SK-N-SH treated with all-trans-retinoic acid at 6 μM for 48 hours (cell line): ENCODE data around the gene RGS13.

Experiments
- ATAC-seq: fragments of 200-7000 bp; cut with Tn5 transposase; 3 replicates; pipeline ENCODE4 v1.9.1; 2020; ENCODE audit warnings: mild to moderate bottlenecking, moderate library complexity
- ARNTL ChIP-seq: fragments of 450-650 bp; formaldehyde crosslinking; IDR thresholded peaks from 2 replicates; pipeline ENCODE4 v1.5.0; 2020; ENCODE audit warnings: low read depth, mild to moderate bottlenecking, moderate library complexity, borderline replicate concordance
- BACH2 ChIP-seq: fragments of 250-450 bp; sonication (Bioruptor Pico); IDR thresholded peaks from 2 replicates; pipeline ENCODE4 v1.9.0; 2021; ENCODE audit warnings: mild to moderate bottlenecking, borderline replicate concordance
- ESRRG ChIP-seq: fragments of 250-450 bp; sonication (Bioruptor Pico); IDR thresholded peaks from 2 replicates; pipeline ENCODE4 v1.6.1; 2021; ENCODE audit warnings: mild to moderate bottlenecking
- GLIS3 ChIP-seq: fragments of 250-450 bp; sonication (Bioruptor Pico); IDR thresholded peaks from 2 replicates; pipeline ENCODE4 v1.5.0; 2020; ENCODE audit warnings: mild to moderate bottlenecking, moderate library complexity
- ISL1 ChIP-seq: fragments of 250-450 bp; sonication (Bioruptor Pico); IDR thresholded peaks from 2 replicates; pipeline ENCODE4 v2.1.2; 2022; ENCODE audit warnings: mild to moderate bottlenecking, moderate library complexity
- PPARA ChIP-seq: fragments of 250-450 bp; sonication (Bioruptor Pico); IDR thresholded peaks from 2 replicates; pipeline ENCODE4 v1.5.0; 2020; ENCODE audit warnings: mild to moderate bottlenecking, borderline replicate concordance
- RARB ChIP-seq: fragments of 250-450 bp; sonication (Bioruptor Pico); IDR thresholded peaks from 2 replicates; pipeline ENCODE4 v1.8.0; 2021; ENCODE audit warnings: mild to moderate bottlenecking, moderate library complexity
- SNAI2 ChIP-seq: fragments of 250-450 bp; sonication (Bioruptor Pico); IDR thresholded peaks from 2 replicates; pipeline ENCODE4 v1.5.0; 2020; ENCODE audit warnings: mild to moderate bottlenecking, moderate library complexity
- TCF4 ChIP-seq: fragments of 250-450 bp; sonication (Bioruptor Pico); IDR thresholded peaks from 2 replicates; pipeline ENCODE4 v1.8.0; 2021; ENCODE audit warnings: mild to moderate bottlenecking, moderate library complexity, borderline replicate concordance
- TOX ChIP-seq: fragments of 250-450 bp; sonication (Bioruptor Pico); IDR thresholded peaks from 2 replicates; pipeline ENCODE4 v1.8.0; 2021; ENCODE audit warnings: mild to moderate bottlenecking, moderate library complexity, borderline replicate concordance
- ZC3H10 ChIP-seq: fragments of 250-450 bp; sonication (Bioruptor Pico); IDR thresholded peaks from 2 replicates; pipeline ENCODE4 v1.5.1; 2021; ENCODE audit warnings: mild to moderate bottlenecking, moderate library complexity
- ZFP3 ChIP-seq: fragments of 250-450 bp; sonication (Bioruptor Pico); IDR thresholded peaks from 2 replicates; pipeline ENCODE4 v1.5.0; 2020; ENCODE audit warnings: mild to moderate bottlenecking, moderate library complexity
- ZFP30 ChIP-seq: fragments of 450-650 bp; formaldehyde crosslinking; IDR thresholded peaks from 2 replicates; pipeline ENCODE4 v1.5.0; 2022; ENCODE audit warnings: mild to moderate bottlenecking, moderate library complexity
- ZNF565 ChIP-seq: fragments of 450-650 bp; formaldehyde crosslinking; conservative IDR thresholded peaks from 2 replicates; pipeline ENCODE4 v1.5.0; 2020; ENCODE audit warnings: low read depth, mild to moderate bottlenecking, moderate library complexity
- ZNF70 ChIP-seq: fragments of 450-650 bp; formaldehyde crosslinking; IDR thresholded peaks from 2 replicates; pipeline ENCODE4 v1.5.0; 2020; ENCODE audit warnings: mild to moderate bottlenecking, moderate library complexity
- ZNF8 ChIP-seq: fragments of 450-650 bp; formaldehyde crosslinking; IDR thresholded peaks from 2 replicates; pipeline ENCODE4 v1.5.0; 2020; ENCODE audit warnings: mild to moderate bottlenecking, moderate library complexity
- TF ChIP-seq, protein P1 (sequence below): fragments of 250-450 bp; sonication (Bioruptor Pico); IDR thresholded peaks from 2 replicates; pipeline ENCODE4 v1.5.1; 2021; ENCODE audit warnings: mild to moderate bottlenecking, moderate library complexity
- TF ChIP-seq, protein P2 (sequence below): fragments of 250-450 bp; sonication (Bioruptor Pico); IDR thresholded peaks from 2 replicates; pipeline ENCODE4 v1.5.0; 2020; ENCODE audit warnings: mild to moderate bottlenecking, moderate library complexity
- TF ChIP-seq, protein P3 (sequence below): fragments of 250-450 bp; sonication (Bioruptor Pico); IDR thresholded peaks from 2 replicates; pipeline ENCODE4 v1.8.0; 2020; ENCODE audit warnings: mild to moderate bottlenecking, moderate library complexity, borderline replicate concordance

RGS13 gene

DNA sequence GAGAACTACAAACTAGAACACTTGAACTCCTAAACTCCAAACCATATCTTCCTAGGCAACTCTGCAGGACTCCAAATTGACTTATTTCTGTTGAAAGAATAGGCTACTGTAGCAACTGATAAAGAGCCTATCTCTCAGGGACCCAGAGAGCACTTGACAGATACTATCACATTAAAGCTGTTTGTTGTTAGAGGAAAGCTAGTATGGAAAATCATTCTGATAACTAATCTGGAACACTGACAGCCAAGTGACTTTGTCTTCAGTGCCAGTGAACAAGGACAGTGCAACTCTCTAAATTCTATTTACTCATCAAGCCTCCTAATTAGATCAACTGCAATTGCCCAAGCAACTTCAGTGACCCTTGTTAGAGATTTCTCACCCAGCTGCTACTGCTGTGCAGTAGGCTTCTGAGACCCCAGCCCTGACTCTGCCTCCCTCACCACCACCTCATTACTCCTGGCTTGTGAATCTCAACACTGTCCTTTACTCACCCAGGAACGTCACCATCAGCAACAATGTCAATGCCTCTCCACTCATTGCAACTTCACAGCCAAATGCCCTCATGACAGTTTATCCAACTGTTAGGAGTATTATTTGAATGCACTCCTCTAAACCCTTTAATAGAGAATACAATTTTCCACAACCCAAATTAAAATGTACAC lies 7.4 kb upstream of the RGS13 start:
- no peak for ATAC-seq
- TF ChIP-seq ZNF70 (CRISPR knock-in tag), result no peak
- peak; percentile 75; the same call in 1 of the 2 replicates for TF ChIP-seq TCF4 (CRISPR knock-in tag)
- TF ChIP-seq, protein P1, sequence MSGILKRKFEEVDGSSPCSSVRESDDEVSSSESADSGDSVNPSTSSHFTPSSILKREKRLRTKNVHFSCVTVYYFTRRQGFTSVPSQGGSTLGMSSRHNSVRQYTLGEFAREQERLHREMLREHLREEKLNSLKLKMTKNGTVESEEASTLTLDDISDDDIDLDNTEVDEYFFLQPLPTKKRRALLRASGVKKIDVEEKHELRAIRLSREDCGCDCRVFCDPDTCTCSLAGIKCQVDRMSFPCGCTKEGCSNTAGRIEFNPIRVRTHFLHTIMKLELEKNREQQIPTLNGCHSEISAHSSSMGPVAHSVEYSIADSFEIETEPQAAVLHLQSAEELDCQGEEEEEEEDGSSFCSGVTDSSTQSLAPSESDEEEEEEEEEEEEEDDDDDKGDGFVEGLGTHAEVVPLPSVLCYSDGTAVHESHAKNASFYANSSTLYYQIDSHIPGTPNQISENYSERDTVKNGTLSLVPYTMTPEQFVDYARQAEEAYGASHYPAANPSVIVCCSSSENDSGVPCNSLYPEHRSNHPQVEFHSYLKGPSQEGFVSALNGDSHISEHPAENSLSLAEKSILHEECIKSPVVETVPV (CRISPR knock-in tag), result 0 out of 2 replicates have a peak, but pooled peaks have one; percentile 59
- TF ChIP-seq, protein P2, sequence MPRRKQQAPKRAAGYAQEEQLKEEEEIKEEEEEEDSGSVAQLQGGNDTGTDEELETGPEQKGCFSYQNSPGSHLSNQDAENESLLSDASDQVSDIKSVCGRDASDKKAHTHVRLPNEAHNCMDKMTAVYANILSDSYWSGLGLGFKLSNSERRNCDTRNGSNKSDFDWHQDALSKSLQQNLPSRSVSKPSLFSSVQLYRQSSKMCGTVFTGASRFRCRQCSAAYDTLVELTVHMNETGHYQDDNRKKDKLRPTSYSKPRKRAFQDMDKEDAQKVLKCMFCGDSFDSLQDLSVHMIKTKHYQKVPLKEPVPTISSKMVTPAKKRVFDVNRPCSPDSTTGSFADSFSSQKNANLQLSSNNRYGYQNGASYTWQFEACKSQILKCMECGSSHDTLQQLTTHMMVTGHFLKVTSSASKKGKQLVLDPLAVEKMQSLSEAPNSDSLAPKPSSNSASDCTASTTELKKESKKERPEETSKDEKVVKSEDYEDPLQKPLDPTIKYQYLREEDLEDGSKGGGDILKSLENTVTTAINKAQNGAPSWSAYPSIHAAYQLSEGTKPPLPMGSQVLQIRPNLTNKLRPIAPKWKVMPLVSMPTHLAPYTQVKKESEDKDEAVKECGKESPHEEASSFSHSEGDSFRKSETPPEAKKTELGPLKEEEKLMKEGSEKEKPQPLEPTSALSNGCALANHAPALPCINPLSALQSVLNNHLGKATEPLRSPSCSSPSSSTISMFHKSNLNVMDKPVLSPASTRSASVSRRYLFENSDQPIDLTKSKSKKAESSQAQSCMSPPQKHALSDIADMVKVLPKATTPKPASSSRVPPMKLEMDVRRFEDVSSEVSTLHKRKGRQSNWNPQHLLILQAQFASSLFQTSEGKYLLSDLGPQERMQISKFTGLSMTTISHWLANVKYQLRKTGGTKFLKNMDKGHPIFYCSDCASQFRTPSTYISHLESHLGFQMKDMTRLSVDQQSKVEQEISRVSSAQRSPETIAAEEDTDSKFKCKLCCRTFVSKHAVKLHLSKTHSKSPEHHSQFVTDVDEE (CRISPR knock-in tag), result peak; percentile 92

DNA sequence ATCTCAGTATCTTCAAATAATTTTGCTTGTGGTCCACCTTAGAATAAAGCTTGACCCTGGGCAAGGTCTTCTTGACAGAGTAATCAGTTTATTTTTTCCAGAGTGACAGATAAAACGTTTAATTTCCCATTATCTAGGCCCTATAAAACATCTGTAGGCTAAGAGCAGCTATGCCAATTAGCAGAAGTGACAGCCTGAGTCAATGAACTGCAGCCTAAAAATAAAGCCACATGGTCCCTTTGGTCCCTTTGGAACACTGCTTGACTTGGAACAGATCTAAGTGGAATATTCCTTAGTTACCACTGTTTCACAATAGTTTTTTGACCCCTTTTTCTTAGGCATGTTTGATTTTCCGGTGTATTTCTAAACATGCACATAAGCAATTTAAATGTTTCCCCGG lies 6.3 kb upstream of the RGS13 start:
- TF ChIP-seq ESRRG (no peak), TCF4 (CRISPR knock-in tag) (no peak), SNAI2 (CRISPR knock-in tag) (no peak), ZNF8 (no peak), ZFP30 (CRISPR knock-in tag) (no peak), PPARA (CRISPR knock-in tag) (no peak), ZC3H10 (no peak), BACH2 (no peak), ZNF565 (CRISPR knock-in tag) (no peak), ZNF70 (CRISPR knock-in tag) (no peak), RARB (no peak), GLIS3 (CRISPR knock-in tag) (no peak), TOX (CRISPR knock-in tag) (no peak), ZFP3 (CRISPR knock-in tag) (no peak)
- TF ChIP-seq, protein P2 (CRISPR knock-in tag), result no peak
- TF ChIP-seq, protein P3, sequence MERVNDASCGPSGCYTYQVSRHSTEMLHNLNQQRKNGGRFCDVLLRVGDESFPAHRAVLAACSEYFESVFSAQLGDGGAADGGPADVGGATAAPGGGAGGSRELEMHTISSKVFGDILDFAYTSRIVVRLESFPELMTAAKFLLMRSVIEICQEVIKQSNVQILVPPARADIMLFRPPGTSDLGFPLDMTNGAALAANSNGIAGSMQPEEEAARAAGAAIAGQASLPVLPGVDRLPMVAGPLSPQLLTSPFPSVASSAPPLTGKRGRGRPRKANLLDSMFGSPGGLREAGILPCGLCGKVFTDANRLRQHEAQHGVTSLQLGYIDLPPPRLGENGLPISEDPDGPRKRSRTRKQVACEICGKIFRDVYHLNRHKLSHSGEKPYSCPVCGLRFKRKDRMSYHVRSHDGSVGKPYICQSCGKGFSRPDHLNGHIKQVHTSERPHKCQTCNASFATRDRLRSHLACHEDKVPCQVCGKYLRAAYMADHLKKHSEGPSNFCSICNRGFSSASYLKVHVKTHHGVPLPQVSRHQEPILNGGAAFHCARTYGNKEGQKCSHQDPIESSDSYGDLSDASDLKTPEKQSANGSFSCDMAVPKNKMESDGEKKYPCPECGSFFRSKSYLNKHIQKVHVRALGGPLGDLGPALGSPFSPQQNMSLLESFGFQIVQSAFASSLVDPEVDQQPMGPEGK (CRISPR knock-in tag), result no peak
- TF ChIP-seq, protein P1 (CRISPR knock-in tag), result no peak
- no peak for ATAC-seq

DNA sequence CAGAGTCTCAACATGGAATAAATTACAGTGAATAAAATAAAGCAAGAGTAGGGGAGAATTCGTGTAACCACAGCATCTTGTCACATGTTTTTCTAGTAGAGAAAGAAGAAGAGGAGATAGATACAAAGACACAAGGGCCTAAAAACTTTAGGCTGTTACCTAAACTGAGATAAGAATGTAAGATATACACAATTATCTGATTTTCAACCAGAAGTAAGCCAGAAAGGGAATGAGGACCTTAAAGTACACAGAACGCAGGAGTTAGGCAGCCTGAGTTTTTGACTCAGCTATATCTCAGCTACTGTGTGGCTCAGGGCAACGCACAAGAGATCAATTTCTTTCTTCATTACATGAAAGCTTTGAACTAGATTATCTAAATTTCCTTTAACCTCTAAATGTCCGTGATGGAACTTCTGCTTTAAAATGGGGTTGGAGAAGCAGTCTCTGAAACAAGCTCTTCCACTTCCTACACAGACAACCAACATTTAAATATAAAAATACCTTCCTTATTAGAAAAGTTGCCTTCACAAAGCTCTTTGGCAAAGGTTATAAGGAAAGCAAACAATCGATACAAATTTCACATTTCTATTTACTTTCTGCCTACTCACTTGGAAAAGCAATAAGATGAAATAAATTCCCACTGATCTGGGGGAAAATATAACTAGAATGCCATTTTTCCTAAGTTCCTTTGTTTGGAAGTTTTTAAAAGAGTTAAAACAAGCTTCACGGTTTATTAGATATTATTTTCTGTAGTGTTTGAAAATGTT lies 5.2 kb upstream of the RGS13 start:
- ATAC-seq, result no peak
- TF ChIP-seq, protein P1 (CRISPR knock-in tag), result no peak
- TF ChIP-seq ESRRG (no peak), ISL1 (CRISPR knock-in tag) (no peak), GLIS3 (CRISPR knock-in tag) (no peak), ARNTL (CRISPR knock-in tag) (no peak), PPARA (CRISPR knock-in tag) (no peak), ZNF70 (CRISPR knock-in tag) (no peak), SNAI2 (CRISPR knock-in tag) (no peak)
- TF ChIP-seq, protein P3 (CRISPR knock-in tag), result no peak
